Measurements from ENCODE around the gene COMMD2. TPM values are rescaled to one million over a fixed set of nuclear protein-coding genes. Genes with fewer than 3 reads are reported as not detected.

COMMD2 gene
- total and polyA plus RNA-seq, 10 of the 15 experiments (the other 5 are each of a cell fraction or from before 2014, with no cell fraction given): 23.0 to 97.0 (median 50.9) TPM

GRCh38 chr3:149800693-149801092 lies 48.4 kb upstream of the COMMD2 start (continued):
- no peak for TF ChIP-seq SIX5 (IDR thresholded peaks at IDR 0.05; ENCODE audit: low read depth, low read length, severe bottlenecking)
- no peak for TF ChIP-seq RAD21 (IDR thresholded peaks at IDR 0.05; ENCODE audit: insufficient read depth, low read depth, low read length)
- TF ChIP-seq E2F4 (IDR thresholded peaks at IDR 0.05; ENCODE audit: low read depth, low read length): no peak
- no peak for TF ChIP-seq KDM1A (IDR thresholded peaks at IDR 0.05; ENCODE audit: borderline replicate concordance)
- no peak for TF ChIP-seq BRCA1 (IDR thresholded peaks at IDR 0.05; ENCODE audit: low read depth, low read length)
- no peak for TF ChIP-seq BCLAF1 (IDR thresholded peaks at IDR 0.05)
- no peak for TF ChIP-seq TBL1XR1 (IDR thresholded peaks at IDR 0.05; ENCODE audit: low read depth, low read length)
- no peak for TF ChIP-seq DPF2 (IDR thresholded peaks at IDR 0.05)
- no peak for TF ChIP-seq ZBED1 (IDR thresholded peaks at IDR 0.05; ENCODE audit: borderline replicate concordance)

GRCh38 chr3:149796026-149796425 lies 43.7 kb upstream of the COMMD2 start:
- ChIA-PET CTCF (interaction anchor here (0.7 to 2.4 kb wide), 2 partner anchors 12 to 88 kb away, joined by 3 to 24 read pairs; no protein-coding TSS in a partner anchor), RAD21 (ENCODE audit: unreplicated experiment) (no interaction called here), SMC1A (ENCODE audit: uncharacterized antibody, unreplicated experiment) (interaction anchor here (1.1 kb wide), 1 partner anchor 12 kb away, joined by 8 read pairs; no protein-coding TSS in a partner anchor), POLR2A (no interaction called here)
- DNase-seq (ENCODE audit: low read depth, low spot score) (no peak), ATAC-seq (no peak), FAIRE-seq (no peak)
- in situ Hi-C loops (cut with MboI): no loop called here
- Histone ChIP-seq H3K79me2 (ENCODE audit: control insufficient read depth, insufficient read depth, low read length) (no peaks in the 10 kb centered on the region), H3K27me3 (replicated peaks in 1 of 2; ENCODE audit: control insufficient read depth in 2 of 2, insufficient read depth in 2 of 2, low read length in 1 of 2) (no peaks in the 10 kb centered on the region), H3K9ac (ENCODE audit: control insufficient read depth, insufficient read depth, low read length) (no peak overlapping the region), H2AFZ (ENCODE audit: control insufficient read depth, low read depth, low read length) (no peak overlapping the region), H3K9me3 (replicated peaks; ENCODE audit: control insufficient read depth, insufficient read depth, low read length) (no peaks in the 10 kb centered on the region), H3K4me1 (ENCODE audit: control insufficient read depth, insufficient read depth, low read length) (no peaks in the 10 kb centered on the region), H4K20me1 (ENCODE audit: control insufficient read depth, insufficient read depth) (no peaks in the 10 kb centered on the region), H3K27ac (ENCODE audit: control insufficient read depth, insufficient read depth) (no peak overlapping the region), H3K4me2 (ENCODE audit: control insufficient read depth, insufficient read depth) (no peak overlapping the region), H3K4me3 (no peak overlapping the region), H3K36me3 (ENCODE audit: control insufficient read depth in 2 of 2, insufficient read depth in 2 of 2, low read length in 1 of 2) (no peaks in the 10 kb centered on the region)
- intact Hi-C loops (cut with micrococcal nuclease; ENCODE audit: unreplicated experiment): no loop called here
- no TSS peak for BruUV-seq (replicated peaks)
- TF ChIP-seq ZBED1 (IDR thresholded peaks at IDR 0.05; ENCODE audit: borderline replicate concordance) (no peak), E2F8 (IDR thresholded peaks at IDR 0.05; ENCODE audit: low read depth, partially characterized antibody) (no peak), CREM (IDR thresholded peaks at IDR 0.05; ENCODE audit: low read depth) (no peak), LARP7 (IDR thresholded peaks at IDR 0.05) (no peak), ZSCAN29 (IDR thresholded peaks at IDR 0.05) (no peak)
- WGBS (ENCODE audit: insufficient coverage, insufficient replicate concordance, low lambda C conversion rate, missing lambda C conversion rate): 40% methylated on average over 1 of the region's 1 CpG
